Ramos (cell line): ENCODE measurements around the gene GOLGA8R.
"Not testable (repeated sequence)": the region's sequence is repeated elsewhere in the genome, so short reads cannot be mapped to it uniquely, and the experiment has no call there.

Experiments used
- in situ Hi-C: fragments of 300-500 bp; cut with MboI; formaldehyde crosslinking; loops from one replicate; pipeline ENCODE4 v1.14.3; 2022; ENCODE audit warnings: low sequenced_read_pairs; ENCODE audit not compliant: unreplicated experiment

Gene GOLGA8R

DNA sequence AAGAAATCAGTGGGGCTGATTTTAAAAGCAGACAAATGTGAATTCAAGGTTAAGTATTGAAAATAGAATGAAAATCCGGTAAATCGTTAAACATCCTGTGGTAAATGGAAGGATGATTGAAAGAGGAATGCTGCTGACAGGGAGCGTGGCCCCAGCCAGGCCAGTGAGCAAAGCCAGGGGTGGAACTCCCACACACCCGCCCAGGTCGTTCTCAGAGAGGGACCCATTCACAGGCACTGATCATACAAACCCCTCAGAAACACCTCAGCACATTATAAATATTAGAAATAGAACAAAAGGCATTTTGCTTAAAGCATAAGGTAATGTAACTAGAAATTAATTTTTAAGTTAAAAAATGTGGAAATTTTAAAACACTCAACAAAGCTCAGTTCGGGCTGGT, 59.0 kb downstream of the GOLGA8R start:
- in situ Hi-C loops: not testable (repeated sequence)
